Aorta (tissue), 5 donors: ENCODE measurements around the gene PLEKHG4. TPM values are rescaled to one million over a fixed set of nuclear protein-coding genes. Genes with fewer than 3 reads are reported as not detected.

Experiments used
- ATAC-seq: fragments of 200-7000 bp; cut with Tn5 transposase; one replicate; pipeline ENCODE4 v1.9.1; 2022; ENCODE audit warnings: moderate library complexity; ENCODE audit not compliant: low FRiP score
- DNase-seq, 2 donors: peaks; one replicate each; pipeline ENCODE4 v3.0.0-alpha.2; 2020
- H3K27ac ChIP-seq, 2 donors: one replicate each; pipeline ENCODE4 v1.5.1; 2013; ENCODE audit warnings: low read length in 2 of 2, mild to moderate bottlenecking in 2 of 2, moderate library complexity in 2 of 2, control low read depth in 1 of 2, inconsistent platforms in 1 of 2, low read depth in 1 of 2
- H3K27me3 ChIP-seq, 2 donors: one replicate each; pipeline ENCODE4 v1.6.1; 2013; ENCODE audit warnings: control low read depth in 1 of 2, low read length in 1 of 2, mild to moderate bottlenecking in 1 of 2, moderate library complexity in 1 of 2; ENCODE audit not compliant: insufficient read depth in 2 of 2, control insufficient read depth in 1 of 2
- H3K36me3 ChIP-seq, 2 donors: one replicate each; pipeline ENCODE4 v1.6.1; 2013; ENCODE audit warnings: control low read depth in 1 of 2, low read length in 1 of 2, mild to moderate bottlenecking in 1 of 2; ENCODE audit not compliant: insufficient read depth in 2 of 2, control insufficient read depth in 1 of 2
- H3K4me1 ChIP-seq, 2 donors: one replicate each; pipeline ENCODE4 v1.6.1; 2013; ENCODE audit warnings: low read length in 2 of 2, control low read depth in 1 of 2, mild to moderate bottlenecking in 1 of 2, moderate library complexity in 1 of 2; ENCODE audit not compliant: insufficient read depth in 2 of 2, control insufficient read depth in 1 of 2
- H3K4me3 ChIP-seq, 2 donors: one replicate each; pipeline ENCODE4 v1.5.1; 2013; ENCODE audit warnings: low read length in 2 of 2, control low read depth in 1 of 2, mild to moderate bottlenecking in 1 of 2
- H3K9me3 ChIP-seq: one replicate; pipeline ENCODE4 v1.6.1; 2013; ENCODE audit warnings: mild to moderate bottlenecking, low read length; ENCODE audit not compliant: control insufficient read depth
- WGBS, 2 donors: extraction: QIAGEN DNeasy Blood & Tissue Kit; methylation state at CpG; one replicate each; pipeline ENCODE4 v1.1.7; 2013; 5-methylcytosine and 5-hydroxymethylcytosine counted together
- intact Hi-C, 2 donors: fragments of 100-400 bp; cut with DNase I; formaldehyde crosslinking; loops; one replicate each; pipeline versions ENCODE4 v1.14.2 to v1.15.0; 2022
- polyA plus RNA-seq, 2 donors: library from polyadenylated mRNA; stranded (reverse); fragments of 200-250 nt; gene quantifications; one replicate each; pipeline ENCODE4 v1.2.3, GENCODE V29; 2013
- total RNA-seq, 2 donors: library from RNA; stranded (reverse); fragmentation: NEBNext Ultra II Directional; extraction: Animal tissue kit (Norgen Biotek cat#: 25700); gene quantifications; one replicate each; pipeline ENCODE4 v1.2.1, GENCODE V29; 2021
- donor health status: healthy with polysubstance abuse.
- donor health status: Bipolar disorder and iron deficiency.
- donor health status: DM: no; HTN: no; CAD: no.
- donor health status: DM: no; HTN: no; CAD: no.
- donor health status: DM: yes; HTN: yes; CAD: no.

The PLEKHG4 gene
- total and polyA plus RNA-seq, 4 donors: 2.1 to 16.7 (median 4.7) TPM

- 68 to 74% methylated on average over 42 to 50 of the region's 50 CpGs for WGBS, 2 donors
- no peaks in the 10 kb centered on the region for H3K27me3 ChIP-seq
- peak; percentile 43 to 88 for DNase-seq
- no peak overlapping the region for H3K27ac ChIP-seq
- H3K9me3 ChIP-seq: no peaks in the 10 kb centered on the region
- H3K4me1 ChIP-seq: no peaks in the 10 kb centered on the region
- intact Hi-C loops: no loop called here
- H3K4me3 ChIP-seq: no peak overlapping the region
- H3K36me3 ChIP-seq: no peaks in the 10 kb centered on the region
- no peak for ATAC-seq
Measured at GRCh38 chr16:67236563-67237395, 42.6 kb upstream of the PLEKHG4 start.

- no peaks in the 10 kb centered on the region for H3K27me3 ChIP-seq
- DNase-seq (peak; percentile 38 to 70), ATAC-seq (no peak)
- H3K36me3 ChIP-seq: no peaks in the 10 kb centered on the region
- no peak overlapping the region for H3K27ac ChIP-seq
- H3K9me3 ChIP-seq: no peaks in the 10 kb centered on the region
- H3K4me3 ChIP-seq: no peak overlapping the region
- H3K4me1 ChIP-seq: no peaks in the 10 kb centered on the region
- WGBS, 2 donors: 73 to 76% methylated on average over 16 of the region's 16 CpGs
- intact Hi-C loops: no loop called here
Measured at GRCh38 chr16:67237396-67238277, 41.7 kb upstream of the PLEKHG4 start.

GRCh38 chr16:67238278-67238575 is 41.1 kb upstream of the PLEKHG4 start:
- 97 to 100% methylated on average over 3 of the region's 3 CpGs for WGBS, 2 donors
- Histone ChIP-seq H3K27ac (no peak overlapping the region), H3K4me1 (no peaks in the 10 kb centered on the region), H3K27me3 (no peaks in the 10 kb centered on the region), H3K36me3 (no peaks in the 10 kb centered on the region), H3K9me3 (no peaks in the 10 kb centered on the region), H3K4me3 (no peak overlapping the region)
- DNase-seq (peak in 1 of 2 donors; percentile 61), ATAC-seq (no peak)
- intact Hi-C loops: no loop called here

- no peaks in the 10 kb centered on the region for H3K9me3 ChIP-seq
- intact Hi-C loops: no loop called here
- WGBS, 2 donors: 90 to 91% methylated on average over 9 of the region's 9 CpGs
- no peaks in the 10 kb centered on the region for H3K36me3 ChIP-seq
- H3K27me3 ChIP-seq: no peaks in the 10 kb centered on the region
- H3K27ac ChIP-seq: no peak overlapping the region
- DNase-seq (peak; percentile 33 to 54), ATAC-seq (no peak)
- H3K4me3 ChIP-seq: no peak overlapping the region
- no peaks in the 10 kb centered on the region for H3K4me1 ChIP-seq
Measured at GRCh38 chr16:67238806-67239470, 40.4 kb upstream of the PLEKHG4 start.

- intact Hi-C loops: no loop called here
- Histone ChIP-seq H3K4me3 (no peak overlapping the region), H3K36me3 (no peaks in the 10 kb centered on the region), H3K9me3 (no peaks in the 10 kb centered on the region), H3K27me3 (no peaks in the 10 kb centered on the region), H3K27ac (no peak overlapping the region), H3K4me1 (no peaks in the 10 kb centered on the region)
- 64 to 77% methylated on average over 4 of the region's 4 CpGs for WGBS, 2 donors
- ATAC-seq (no peak), DNase-seq (peak; percentile 38 to 72)
Measured at GRCh38 chr16:67240506-67240905, 38.8 kb upstream of the PLEKHG4 start.

- Histone ChIP-seq H3K27ac (peak overlapping the region; percentile 47 to 72), H3K36me3 (no peaks in the 10 kb centered on the region), H3K9me3 (no peaks in the 10 kb centered on the region), H3K4me3 (no peak overlapping the region), H3K27me3 (no peaks in the 10 kb centered on the region), H3K4me1 (no peaks in the 10 kb centered on the region)
- intact Hi-C loops: no loop called here
- peak; percentile 30 for ATAC-seq
- peak; percentile 80 to 87 for DNase-seq
- WGBS, 2 donors: 48 to 55% methylated on average over 8 to 10 of the region's 10 CpGs
Measured at GRCh38 chr16:67241008-67241900, 38.1 kb upstream of the PLEKHG4 start.

GRCh38 chr16:67242138-67242730 is 37.1 kb upstream of the PLEKHG4 start:
- H3K36me3 ChIP-seq: no peaks in the 10 kb centered on the region
- ATAC-seq (no peak), DNase-seq (peak; percentile 50 to 66)
- no peaks in the 10 kb centered on the region for H3K4me1 ChIP-seq
- no peaks in the 10 kb centered on the region for H3K9me3 ChIP-seq
- WGBS, 2 donors: 79 to 82% methylated on average over 4 of the region's 4 CpGs
- H3K4me3 ChIP-seq: no peak overlapping the region
- intact Hi-C loops: no loop called here
- H3K27ac ChIP-seq: peak overlapping the region in 1 of 2 donors; percentile 25
- no peaks in the 10 kb centered on the region for H3K27me3 ChIP-seq

- H3K27ac ChIP-seq: no peak overlapping the region
- H3K4me3 ChIP-seq: no peak overlapping the region
- H3K4me1 ChIP-seq: no peaks in the 10 kb centered on the region
- peak in 1 of 2 donors; percentile 68 for DNase-seq
- no peaks in the 10 kb centered on the region for H3K9me3 ChIP-seq
- H3K36me3 ChIP-seq: no peaks in the 10 kb centered on the region
- 82 to 87% methylated on average over 4 of the region's 4 CpGs for WGBS, 2 donors
- ATAC-seq: no peak
- no peaks in the 10 kb centered on the region for H3K27me3 ChIP-seq
- intact Hi-C loops: no loop called here
Measured at GRCh38 chr16:67243481-67243880, 35.9 kb upstream of the PLEKHG4 start.
